Measurements from ENCODE around the gene MAD1L1. TPM values are rescaled to one million over a fixed set of nuclear protein-coding genes. Genes with fewer than 3 reads are reported as not detected.

MAD1L1 gene
- total and polyA plus RNA-seq, 2 donors (not counting 1 experiment from before 2014, with no cell fraction given) = 9.8 to 29.4 TPM

DNA sequence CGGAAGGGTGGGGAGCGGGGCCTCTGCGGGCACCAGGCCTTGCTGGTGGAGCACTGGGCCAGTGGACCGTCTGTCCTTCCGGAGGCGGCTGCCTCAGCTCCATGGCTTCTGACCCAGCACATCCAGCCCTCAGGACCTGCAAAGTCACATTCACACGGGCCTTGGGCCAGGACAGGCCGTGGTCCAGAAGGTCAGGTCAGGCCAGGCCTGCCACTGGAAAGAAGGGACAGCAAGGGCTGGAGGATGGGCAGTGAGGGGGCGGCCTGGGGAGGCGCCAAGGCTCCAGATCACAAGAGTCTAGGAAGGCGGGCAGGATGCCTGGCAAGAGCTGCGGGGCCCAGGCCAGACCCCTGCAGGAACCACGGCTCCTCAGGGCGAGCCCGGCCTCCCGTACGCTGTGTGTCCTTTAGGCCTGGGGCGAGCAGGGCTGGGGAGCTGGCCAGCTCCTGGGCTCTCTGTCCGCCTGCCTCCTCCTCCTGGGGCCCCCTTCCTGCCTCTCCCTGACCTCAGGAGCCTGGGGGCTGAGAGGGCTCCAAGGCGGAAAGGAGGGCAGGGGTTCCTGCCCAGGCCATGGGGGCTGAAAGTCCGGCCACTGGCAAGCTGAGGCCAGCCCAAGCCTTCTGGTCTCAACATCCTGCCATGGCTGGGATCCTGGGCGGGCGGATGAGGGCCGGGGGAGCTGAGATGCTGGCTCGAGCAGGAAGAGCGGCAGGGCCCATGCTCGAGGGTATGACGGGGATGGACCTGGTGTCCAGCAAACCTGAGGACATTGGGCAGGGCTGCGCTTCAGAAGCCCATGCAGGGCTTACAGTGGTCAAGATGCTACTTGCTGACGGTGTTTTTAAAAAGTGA is 336.9 kb downstream of the MAD1L1 start:
- no peaks in the 10 kb centered on the region for H3K36me3 ChIP-seq (ENCODE audit: control insufficient read depth, insufficient read depth, low read length)
- no peaks in the 10 kb centered on the region for H3K79me2 ChIP-seq (ENCODE audit: control insufficient read depth, insufficient read depth, low read length)
- H3K4me1 ChIP-seq (ENCODE audit: control insufficient read depth, extremely low read depth, insufficient read depth, low read length) = peaks cover 13% of the 10 kb centered on the region
- DNase-seq (ENCODE audit: low read depth in 2 of 2) = no peak
- H3K9ac ChIP-seq (ENCODE audit: insufficient read depth, low read length) = no peak overlapping the region
- H3K27ac ChIP-seq (ENCODE audit: insufficient read depth, low read length) = no peak overlapping the region
- H3K9me3 ChIP-seq (ENCODE audit: control insufficient read depth, insufficient read depth, low read depth, low read length) = no peaks in the 10 kb centered on the region
- no peak overlapping the region for H3K4me2 ChIP-seq (ENCODE audit: extremely low read depth, insufficient read depth, low read length)
- no peaks in the 10 kb centered on the region for H3K27me3 ChIP-seq (ENCODE audit: control insufficient read depth, insufficient read depth, low read length)
- no peak for TF ChIP-seq CTCF (conservative IDR thresholded peaks at IDR 0.05 in 1 of 2, IDR thresholded peaks at IDR 0.05 in 1 of 2; ENCODE audit: low read depth in 1 of 2, low read length in 2 of 2)
- TF ChIP-seq EZH2 (IDR thresholded peaks at IDR 0.05; ENCODE audit: low read length, missing control alignments) = no peak
- no peak overlapping the region for H2AFZ ChIP-seq (ENCODE audit: low read length)
- H4K20me1 ChIP-seq (ENCODE audit: control insufficient read depth, extremely low read depth, insufficient read depth, low read length) = no peaks in the 10 kb centered on the region
- no peak overlapping the region for H3K4me3 ChIP-seq (replicated peaks in 1 of 4; ENCODE audit: control extremely low read depth in 1 of 4, insufficient read depth in 1 of 4, low read depth in 3 of 4, low read length in 4 of 4)

DNA sequence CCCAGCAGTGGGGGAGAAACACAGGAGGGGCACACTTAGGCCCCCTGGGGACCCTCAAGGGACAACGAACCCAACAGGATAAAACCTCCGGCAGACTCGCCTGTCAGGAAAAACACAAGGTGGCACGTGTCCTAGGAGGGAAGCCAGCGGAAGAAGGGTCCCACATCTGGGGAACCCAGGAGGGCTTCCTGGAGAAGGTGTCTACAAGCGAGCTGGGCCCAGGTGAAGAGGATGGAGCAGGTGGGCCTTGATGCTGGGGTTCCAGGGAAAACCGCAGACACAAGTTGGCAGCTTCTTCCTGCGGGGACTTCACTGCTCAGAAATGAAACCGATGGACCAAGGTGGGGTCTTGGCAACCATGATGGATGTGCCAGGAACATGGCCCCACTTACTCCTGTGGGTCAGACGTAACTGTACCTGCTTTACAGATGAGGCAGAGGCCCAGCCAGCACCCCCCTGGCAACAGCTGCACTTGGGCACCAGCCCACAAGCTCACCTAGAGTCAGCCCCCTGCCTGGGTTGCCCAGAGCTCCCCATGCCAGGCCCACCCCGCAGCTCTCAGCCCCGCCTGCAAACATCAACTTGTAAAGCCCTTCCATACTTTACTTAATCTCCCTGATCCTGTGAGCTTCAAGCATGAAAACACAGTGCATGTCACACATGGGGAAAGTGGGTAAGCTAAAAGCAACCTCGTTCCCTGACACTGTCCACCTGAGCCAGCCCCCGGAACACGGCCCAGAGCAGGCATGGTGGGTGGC is 337.7 kb downstream of the MAD1L1 start:
- H3K9me3 ChIP-seq (ENCODE audit: control insufficient read depth, insufficient read depth, low read depth, low read length) = no peaks in the 10 kb centered on the region
- no peaks in the 10 kb centered on the region for H4K20me1 ChIP-seq (ENCODE audit: control insufficient read depth, extremely low read depth, insufficient read depth, low read length)
- H3K4me1 ChIP-seq (ENCODE audit: control insufficient read depth, extremely low read depth, insufficient read depth, low read length) = peaks cover 13% of the 10 kb centered on the region
- no peaks in the 10 kb centered on the region for H3K79me2 ChIP-seq (ENCODE audit: control insufficient read depth, insufficient read depth, low read length)
- H3K27me3 ChIP-seq (ENCODE audit: control insufficient read depth, insufficient read depth, low read length) = no peaks in the 10 kb centered on the region
- no peak overlapping the region for H3K27ac ChIP-seq (ENCODE audit: insufficient read depth, low read length)
- no peak overlapping the region for H3K4me2 ChIP-seq (ENCODE audit: extremely low read depth, insufficient read depth, low read length)
- no peak for DNase-seq (ENCODE audit: low read depth in 2 of 2)
- H3K36me3 ChIP-seq (ENCODE audit: control insufficient read depth, insufficient read depth, low read length) = no peaks in the 10 kb centered on the region
- no peak for TF ChIP-seq CTCF (conservative IDR thresholded peaks at IDR 0.05 in 1 of 2, IDR thresholded peaks at IDR 0.05 in 1 of 2; ENCODE audit: low read depth in 1 of 2, low read length in 2 of 2)
- TF ChIP-seq EZH2 (IDR thresholded peaks at IDR 0.05; ENCODE audit: low read length, missing control alignments) = no peak
- no peak overlapping the region for H2AFZ ChIP-seq (ENCODE audit: low read length)
- no peak overlapping the region for H3K9ac ChIP-seq (ENCODE audit: insufficient read depth, low read length)
- H3K4me3 ChIP-seq (replicated peaks in 1 of 4; ENCODE audit: control extremely low read depth in 1 of 4, insufficient read depth in 1 of 4, low read depth in 3 of 4, low read length in 4 of 4) = no peak overlapping the region

- no peak overlapping the region for H2AFZ ChIP-seq (ENCODE audit: low read length)
- no peak for DNase-seq (ENCODE audit: low read depth in 2 of 2)
- TF ChIP-seq EZH2 (IDR thresholded peaks at IDR 0.05; ENCODE audit: low read length, missing control alignments) (no peak), CTCF (conservative IDR thresholded peaks at IDR 0.05 in 1 of 2, IDR thresholded peaks at IDR 0.05 in 1 of 2; ENCODE audit: low read depth in 1 of 2, low read length in 2 of 2) (no peak)
Observed at GRCh38 chr7:1894313-1894900, 338.3 kb downstream of the MAD1L1 start.

More at GRCh38 chr7:1894313-1894900, 338.3 kb downstream of the MAD1L1 start:
- H3K27me3 ChIP-seq (ENCODE audit: control insufficient read depth, insufficient read depth, low read length) = no peaks in the 10 kb centered on the region
- H3K79me2 ChIP-seq (ENCODE audit: control insufficient read depth, insufficient read depth, low read length) = no peaks in the 10 kb centered on the region
- no peaks in the 10 kb centered on the region for H3K36me3 ChIP-seq (ENCODE audit: control insufficient read depth, insufficient read depth, low read length)
- H4K20me1 ChIP-seq (ENCODE audit: control insufficient read depth, extremely low read depth, insufficient read depth, low read length) = no peaks in the 10 kb centered on the region
- no peak overlapping the region for H3K9ac ChIP-seq (ENCODE audit: insufficient read depth, low read length)
- no peaks in the 10 kb centered on the region for H3K9me3 ChIP-seq (ENCODE audit: control insufficient read depth, insufficient read depth, low read depth, low read length)
- H3K4me3 ChIP-seq (replicated peaks in 1 of 4; ENCODE audit: control extremely low read depth in 1 of 4, insufficient read depth in 1 of 4, low read depth in 3 of 4, low read length in 4 of 4) = no peak overlapping the region
- no peak overlapping the region for H3K27ac ChIP-seq (ENCODE audit: insufficient read depth, low read length)
- peaks cover 14% of the 10 kb centered on the region for H3K4me1 ChIP-seq (ENCODE audit: control insufficient read depth, extremely low read depth, insufficient read depth, low read length)
- no peak overlapping the region for H3K4me2 ChIP-seq (ENCODE audit: extremely low read depth, insufficient read depth, low read length)

All from fibroblast of lung (primary cell).